ENCODE measurements around the gene DNAAF5. TPM values are rescaled to one million over a fixed set of nuclear protein-coding genes. Genes with fewer than 3 reads are reported as not detected.

The DNAAF5 gene
- total RNA-seq, 1 donor from 2014 or later: 20.5 TPM

DNA sequence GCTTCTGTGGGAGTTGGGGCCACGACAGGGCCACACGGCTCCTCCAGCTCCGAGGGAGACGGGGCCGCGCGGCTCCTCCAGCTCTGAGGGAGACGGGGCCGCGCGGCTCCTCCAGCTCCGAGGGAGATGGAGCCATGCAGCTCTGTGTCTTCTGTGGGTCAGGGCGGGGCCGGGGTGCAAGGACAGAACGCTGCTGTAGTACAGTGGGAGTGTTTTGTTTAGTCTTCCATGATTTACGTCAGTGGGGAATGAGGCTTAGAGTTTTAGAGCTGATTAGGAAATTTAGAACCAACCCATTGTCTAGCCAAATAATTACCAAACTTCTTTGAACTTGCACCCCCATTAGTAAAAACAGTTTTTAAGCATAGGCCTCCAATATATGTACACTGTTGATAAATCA is 33.5 kb downstream of the DNAAF5 start:
- DNase-seq (ENCODE audit: low spot score in 2 of 2): no peak
- no peaks in the 10 kb centered on the region for H3K9me3 ChIP-seq
- TF ChIP-seq, protein P1, sequence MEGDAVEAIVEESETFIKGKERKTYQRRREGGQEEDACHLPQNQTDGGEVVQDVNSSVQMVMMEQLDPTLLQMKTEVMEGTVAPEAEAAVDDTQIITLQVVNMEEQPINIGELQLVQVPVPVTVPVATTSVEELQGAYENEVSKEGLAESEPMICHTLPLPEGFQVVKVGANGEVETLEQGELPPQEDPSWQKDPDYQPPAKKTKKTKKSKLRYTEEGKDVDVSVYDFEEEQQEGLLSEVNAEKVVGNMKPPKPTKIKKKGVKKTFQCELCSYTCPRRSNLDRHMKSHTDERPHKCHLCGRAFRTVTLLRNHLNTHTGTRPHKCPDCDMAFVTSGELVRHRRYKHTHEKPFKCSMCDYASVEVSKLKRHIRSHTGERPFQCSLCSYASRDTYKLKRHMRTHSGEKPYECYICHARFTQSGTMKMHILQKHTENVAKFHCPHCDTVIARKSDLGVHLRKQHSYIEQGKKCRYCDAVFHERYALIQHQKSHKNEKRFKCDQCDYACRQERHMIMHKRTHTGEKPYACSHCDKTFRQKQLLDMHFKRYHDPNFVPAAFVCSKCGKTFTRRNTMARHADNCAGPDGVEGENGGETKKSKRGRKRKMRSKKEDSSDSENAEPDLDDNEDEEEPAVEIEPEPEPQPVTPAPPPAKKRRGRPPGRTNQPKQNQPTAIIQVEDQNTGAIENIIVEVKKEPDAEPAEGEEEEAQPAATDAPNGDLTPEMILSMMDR (IDR thresholded peaks at IDR 0.05): no peak
- no peak overlapping the region for H3K27ac ChIP-seq
- no peaks in the 10 kb centered on the region for H3K27me3 ChIP-seq
- H3K4me3 ChIP-seq: no peak overlapping the region
- intact Hi-C loops (cut with DNase I): no loop called here
- no peaks in the 10 kb centered on the region for H3K4me1 ChIP-seq
- H3K36me3 ChIP-seq: peaks cover 59 to 77% of the 10 kb centered on the region in 2 donors

DNA sequence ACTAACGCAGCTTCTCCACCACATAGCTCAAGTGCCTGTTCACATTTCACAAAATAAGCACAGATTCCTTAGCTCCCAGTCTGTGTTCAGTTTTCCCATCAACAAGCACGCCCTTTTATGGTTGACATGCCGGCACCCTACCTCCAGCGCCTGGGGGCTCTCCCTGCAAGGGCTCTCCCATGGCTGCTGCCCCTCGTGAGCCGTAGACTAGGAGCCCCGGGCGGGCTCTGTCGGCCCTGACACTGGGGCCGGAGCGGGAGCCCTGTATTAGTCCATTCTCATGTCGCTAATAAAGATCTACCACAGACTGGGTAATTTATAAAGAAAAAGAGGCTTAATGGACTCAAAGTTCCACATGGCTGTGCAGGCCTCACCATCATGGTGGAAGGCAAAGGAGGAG is 34.6 kb downstream of the DNAAF5 start:
- no peaks in the 10 kb centered on the region for H3K27me3 ChIP-seq
- no peak for DNase-seq (ENCODE audit: low spot score in 2 of 2)
- peaks cover 65 to 80% of the 10 kb centered on the region in 2 donors for H3K36me3 ChIP-seq
- H3K4me3 ChIP-seq: no peak overlapping the region
- H3K4me1 ChIP-seq: no peaks in the 10 kb centered on the region
- no peak overlapping the region for H3K27ac ChIP-seq
- TF ChIP-seq, protein P1 (IDR thresholded peaks at IDR 0.05): no peak
- intact Hi-C loops (cut with DNase I): no loop called here
- H3K9me3 ChIP-seq: no peaks in the 10 kb centered on the region

DNA sequence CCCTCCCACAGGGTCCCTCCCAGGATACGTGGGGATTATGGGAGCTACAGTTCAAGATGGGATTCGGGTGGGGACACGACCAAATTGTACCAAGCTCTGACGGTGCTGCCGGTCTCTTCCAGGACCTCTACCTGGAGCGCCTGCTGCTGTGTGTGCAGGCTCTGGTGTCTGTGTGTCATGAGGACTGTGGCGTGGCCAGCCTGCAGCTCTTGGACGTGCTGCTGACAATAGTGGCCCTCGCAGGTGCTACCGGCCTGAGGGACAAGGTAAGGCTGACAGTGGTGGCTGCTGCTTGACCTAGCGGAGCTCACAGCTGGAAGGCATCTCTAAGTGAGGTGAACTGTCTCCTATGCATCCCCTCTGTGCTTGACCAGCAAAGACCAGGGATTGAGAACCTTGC is 35.1 kb downstream of the DNAAF5 start:
- TF ChIP-seq, protein P1 (IDR thresholded peaks at IDR 0.05): no peak
- Histone ChIP-seq H3K27ac (no peak overlapping the region), H3K27me3 (no peaks in the 10 kb centered on the region), H3K4me3 (no peak overlapping the region), H3K36me3 (peaks cover 64 to 79% of the 10 kb centered on the region in 2 donors), H3K9me3 (no peaks in the 10 kb centered on the region), H3K4me1 (no peaks in the 10 kb centered on the region)
- DNase-seq (ENCODE audit: low spot score in 2 of 2): no peak
- intact Hi-C loops (cut with DNase I): no loop called here

DNA sequence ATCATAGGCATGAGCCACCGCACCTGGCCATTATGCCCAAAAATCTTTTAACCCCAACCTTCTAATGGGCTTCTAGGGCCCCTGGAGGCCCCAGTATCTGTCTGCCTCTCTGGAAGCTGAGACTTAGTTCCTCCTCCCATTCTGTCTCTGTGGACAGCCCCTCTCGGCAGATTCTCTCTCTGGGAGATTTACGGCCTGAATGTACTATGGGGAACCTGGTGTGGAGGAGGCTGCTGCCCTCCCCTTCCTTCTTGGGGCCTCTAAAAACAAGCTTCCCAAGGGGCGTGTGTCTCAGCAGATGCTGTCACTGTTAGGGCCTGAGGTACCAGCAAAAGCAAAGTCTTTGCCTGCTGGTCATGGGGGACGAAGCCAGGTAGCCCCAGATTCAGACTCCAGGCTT is 36.4 kb downstream of the DNAAF5 start:
- H3K27me3 ChIP-seq: no peaks in the 10 kb centered on the region
- no peak overlapping the region for H3K4me3 ChIP-seq
- intact Hi-C loops (cut with DNase I): no loop called here
- no peak overlapping the region for H3K27ac ChIP-seq
- no peak for DNase-seq (ENCODE audit: low spot score in 2 of 2)
- no peaks in the 10 kb centered on the region for H3K4me1 ChIP-seq
- peaks cover 54 to 74% of the 10 kb centered on the region in 2 donors for H3K36me3 ChIP-seq
- no peaks in the 10 kb centered on the region for H3K9me3 ChIP-seq
- TF ChIP-seq, protein P1 (IDR thresholded peaks at IDR 0.05): no peak

DNA sequence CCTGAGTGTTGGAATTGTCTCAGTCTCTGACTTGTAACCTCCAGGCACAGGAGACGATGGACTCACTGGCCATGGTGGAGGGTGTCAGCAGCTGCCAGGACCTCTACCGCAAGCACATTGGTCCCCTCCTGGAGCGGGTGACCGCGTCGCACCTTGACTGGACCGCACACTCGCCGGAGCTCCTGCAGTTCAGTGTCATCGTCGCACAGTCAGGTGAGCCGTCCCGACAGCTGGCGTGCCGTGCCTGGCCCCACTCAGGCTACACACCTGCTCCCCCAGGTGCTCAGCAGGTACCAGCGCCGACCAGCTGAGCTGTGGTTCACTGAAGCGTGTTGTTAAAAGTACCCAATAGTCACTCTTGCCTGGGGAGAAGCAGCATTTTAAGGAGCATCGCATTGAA is 37.3 kb downstream of the DNAAF5 start:
- TF ChIP-seq, protein P1 (IDR thresholded peaks at IDR 0.05): no peak
- H3K27ac ChIP-seq: no peak overlapping the region
- intact Hi-C loops (cut with DNase I): no loop called here
- H3K36me3 ChIP-seq: peaks cover 46 to 66% of the 10 kb centered on the region in 2 donors
- no peaks in the 10 kb centered on the region for H3K27me3 ChIP-seq
- no peak overlapping the region for H3K4me3 ChIP-seq
- H3K9me3 ChIP-seq: no peaks in the 10 kb centered on the region
- no peaks in the 10 kb centered on the region for H3K4me1 ChIP-seq
- no peak for DNase-seq (ENCODE audit: low spot score in 2 of 2)

DNA sequence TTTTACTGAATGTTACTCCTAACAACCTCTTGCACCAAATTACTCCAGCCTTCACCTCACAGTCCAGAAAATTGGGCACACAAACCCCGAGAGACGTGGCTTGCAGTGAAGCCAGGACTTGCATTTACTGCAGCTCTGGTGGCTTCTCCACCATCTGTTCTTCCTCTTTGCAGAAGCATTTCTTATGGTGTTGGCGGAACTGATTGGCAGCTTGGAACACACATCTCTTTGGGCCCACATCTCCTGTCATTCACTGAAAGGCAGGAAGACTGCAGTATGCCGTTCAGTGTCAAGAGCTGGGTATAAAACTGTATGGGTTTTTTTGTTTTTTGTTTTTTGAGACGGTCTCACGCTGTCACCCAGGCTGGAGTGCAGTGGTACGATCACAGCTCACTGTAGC is 38.9 kb downstream of the DNAAF5 start:
- TF ChIP-seq, protein P1 (IDR thresholded peaks at IDR 0.05): no peak
- Histone ChIP-seq H3K4me1 (peaks cover 0 to 1% of the 10 kb centered on the region in 2 donors), H3K27me3 (no peaks in the 10 kb centered on the region), H3K4me3 (no peak overlapping the region), H3K27ac (no peak overlapping the region), H3K9me3 (no peaks in the 10 kb centered on the region), H3K36me3 (peaks cover 39 to 55% of the 10 kb centered on the region in 2 donors)
- no peak for DNase-seq (ENCODE audit: low spot score in 2 of 2)
- intact Hi-C loops (cut with DNase I): no loop called here
